Embryonic facial prominence (tissue), 1 donor: ENCODE data around the gene LGI4.

ENCODE experiments used
- DNase-seq: peaks from one replicate; pipeline ENCODE4 v3.0.0-alpha.2; 2016; ENCODE audit errors: extremely low spot score

Gene LGI4

DNA sequence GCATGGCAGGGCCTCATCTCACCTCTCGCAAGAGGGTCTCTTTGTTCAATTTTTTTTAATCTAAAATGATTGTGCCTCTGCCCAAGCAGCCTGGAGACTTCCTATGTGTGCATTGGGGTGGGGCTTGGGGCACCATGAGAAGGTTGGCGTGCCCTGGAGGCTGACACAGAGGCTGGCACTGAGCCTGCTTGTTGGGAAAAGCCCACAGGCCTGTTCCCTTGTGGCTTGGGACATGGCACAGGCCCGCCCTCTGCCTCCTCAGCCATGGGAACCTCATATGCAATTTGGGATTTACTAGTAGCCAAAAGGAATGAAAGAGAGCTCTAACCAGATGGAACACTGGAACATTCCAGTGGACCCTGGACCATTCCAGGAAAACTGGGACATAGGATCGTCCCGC lies 11.3 kb downstream of the LGI4 start:
- no peak for DNase-seq

GRCh38 chr19:35122687-35123551 lies 11.9 kb downstream of the LGI4 start:
- no peak for DNase-seq

DNA sequence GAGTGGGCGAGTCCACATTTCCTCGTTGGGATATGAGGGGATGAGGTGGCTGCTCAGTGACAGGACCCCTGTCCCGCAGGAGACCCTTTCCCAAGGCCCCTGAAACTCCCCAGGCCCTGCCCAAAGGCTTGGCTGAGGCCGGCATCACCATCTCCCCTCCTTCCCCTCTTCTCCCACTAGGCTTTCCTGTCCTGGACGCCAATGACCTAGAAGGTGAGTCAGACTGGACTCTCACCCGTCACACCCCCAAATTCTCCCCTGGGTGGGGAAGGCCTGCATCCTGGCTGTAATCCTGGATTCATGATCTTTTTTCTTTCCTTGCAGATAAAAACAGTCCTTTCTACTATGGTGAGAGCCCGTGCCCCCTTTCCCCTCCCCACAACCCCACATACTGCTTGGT lies 14.0 kb downstream of the LGI4 start:
- DNase-seq: no peak

- DNase-seq: no peak
These were observed 14.4 kb downstream of the LGI4 start for GRCh38 chr19:35120492-35120891.

DNA sequence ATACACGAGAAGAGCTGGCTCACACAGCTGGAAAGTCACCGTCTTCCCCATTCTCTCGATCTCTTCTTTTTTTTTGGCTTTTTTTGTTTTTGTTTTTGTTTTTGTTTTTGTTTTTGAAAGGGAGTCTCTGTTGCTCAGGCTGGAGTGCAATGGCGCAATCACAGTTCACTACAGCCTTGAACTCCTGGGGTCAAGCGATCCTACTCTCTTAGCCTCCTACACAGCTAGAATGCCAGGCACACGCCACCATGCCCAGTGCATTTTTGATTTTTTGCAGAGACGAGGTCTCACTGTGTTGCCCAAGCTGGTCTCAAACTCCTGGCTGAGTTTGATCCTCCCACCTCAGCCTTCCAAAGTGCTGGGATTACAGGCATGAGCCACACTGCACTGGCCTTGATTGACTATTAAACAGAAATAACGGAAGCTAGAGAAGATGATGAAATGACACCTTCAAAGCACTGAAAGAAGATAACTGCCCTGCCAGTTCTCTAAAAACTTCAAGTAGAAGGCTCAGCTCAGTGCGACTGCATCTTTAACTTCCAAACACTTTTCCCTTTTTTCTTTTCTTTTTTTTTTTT lies 15.2 kb downstream of the LGI4 start:
- DNase-seq: no peak

GRCh38 chr19:35119091-35119490 lies 15.8 kb downstream of the LGI4 start:
- DNase-seq: no peak

- DNase-seq: no peak
These were observed 16.4 kb downstream of the LGI4 start for GRCh38 chr19:35118268-35119020.

DNA sequence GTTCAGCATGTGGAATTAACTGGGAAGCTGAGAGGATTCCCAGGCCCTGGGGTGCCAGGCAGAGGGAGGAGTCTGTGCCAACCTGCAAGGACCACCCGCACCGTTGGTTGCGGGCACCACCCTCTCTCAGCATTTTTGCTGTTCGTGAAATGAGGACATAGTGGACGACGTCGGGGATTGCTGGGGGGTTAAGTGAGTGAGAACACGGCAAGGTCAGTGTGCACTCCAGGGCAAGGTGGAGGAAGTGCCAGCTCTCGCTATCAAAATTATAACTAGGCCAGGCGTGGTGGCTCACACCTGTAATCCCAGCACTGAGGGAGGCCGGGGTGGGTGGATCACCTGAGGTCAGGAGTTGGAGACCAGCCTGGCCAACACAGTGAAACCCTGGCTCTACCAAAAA lies 17.1 kb downstream of the LGI4 start:
- DNase-seq: no peak

DNA sequence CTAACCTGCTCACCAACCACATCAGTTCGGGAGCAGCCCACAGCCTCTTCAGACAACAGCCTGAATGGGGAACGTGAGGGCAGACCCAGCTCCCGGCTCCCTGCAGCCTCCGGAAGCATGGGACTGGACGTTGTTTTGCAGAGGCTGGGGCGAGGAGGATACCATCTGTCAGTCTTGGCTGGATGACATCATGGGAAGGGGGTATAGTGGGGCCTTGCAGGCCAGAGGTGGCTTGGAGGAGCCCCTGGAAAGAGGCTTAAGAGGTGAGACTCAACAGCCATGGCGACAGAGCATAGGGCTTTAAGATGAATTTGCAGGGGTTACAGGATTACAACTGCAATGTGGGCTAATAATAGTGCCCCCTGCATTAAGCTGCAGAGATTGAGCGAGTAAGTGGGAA lies 17.7 kb downstream of the LGI4 start:
- no peak for DNase-seq

DNA sequence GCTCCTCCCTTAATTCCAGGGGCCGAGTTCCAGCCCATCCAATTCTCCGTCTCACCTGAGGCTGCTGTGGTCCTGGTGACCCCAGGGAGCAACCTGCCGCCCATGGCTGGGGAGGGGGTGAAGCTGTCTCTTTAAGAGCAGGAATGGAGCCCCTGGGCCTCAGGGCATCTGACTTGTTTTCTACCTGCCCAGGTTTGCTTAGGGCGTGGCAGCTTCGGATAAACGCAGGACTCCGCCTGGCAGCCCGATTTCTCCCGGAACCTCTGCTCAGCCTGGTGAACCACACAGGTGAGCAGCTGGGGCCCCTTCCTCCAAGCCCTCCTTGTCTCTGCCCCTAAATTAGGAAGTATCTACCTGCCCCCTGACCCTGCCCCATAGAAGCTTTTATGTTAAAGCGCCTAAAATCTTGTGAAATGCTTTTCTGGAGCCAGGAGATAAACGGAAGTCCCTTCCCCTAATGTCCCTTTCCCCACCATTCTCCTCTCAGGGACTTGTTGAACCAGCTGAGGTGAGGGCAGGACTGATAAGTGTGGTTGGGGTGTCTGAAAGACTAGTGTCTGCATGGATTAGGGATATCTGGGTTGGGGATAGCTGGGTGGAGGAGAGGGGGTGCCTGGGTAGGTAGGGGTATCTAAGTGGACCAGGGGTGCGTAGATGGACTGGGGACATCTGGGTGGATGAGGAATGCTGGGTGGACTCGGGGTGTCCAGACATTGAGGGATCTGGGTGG lies 18.6 kb downstream of the LGI4 start:
- DNase-seq: no peak

DNA sequence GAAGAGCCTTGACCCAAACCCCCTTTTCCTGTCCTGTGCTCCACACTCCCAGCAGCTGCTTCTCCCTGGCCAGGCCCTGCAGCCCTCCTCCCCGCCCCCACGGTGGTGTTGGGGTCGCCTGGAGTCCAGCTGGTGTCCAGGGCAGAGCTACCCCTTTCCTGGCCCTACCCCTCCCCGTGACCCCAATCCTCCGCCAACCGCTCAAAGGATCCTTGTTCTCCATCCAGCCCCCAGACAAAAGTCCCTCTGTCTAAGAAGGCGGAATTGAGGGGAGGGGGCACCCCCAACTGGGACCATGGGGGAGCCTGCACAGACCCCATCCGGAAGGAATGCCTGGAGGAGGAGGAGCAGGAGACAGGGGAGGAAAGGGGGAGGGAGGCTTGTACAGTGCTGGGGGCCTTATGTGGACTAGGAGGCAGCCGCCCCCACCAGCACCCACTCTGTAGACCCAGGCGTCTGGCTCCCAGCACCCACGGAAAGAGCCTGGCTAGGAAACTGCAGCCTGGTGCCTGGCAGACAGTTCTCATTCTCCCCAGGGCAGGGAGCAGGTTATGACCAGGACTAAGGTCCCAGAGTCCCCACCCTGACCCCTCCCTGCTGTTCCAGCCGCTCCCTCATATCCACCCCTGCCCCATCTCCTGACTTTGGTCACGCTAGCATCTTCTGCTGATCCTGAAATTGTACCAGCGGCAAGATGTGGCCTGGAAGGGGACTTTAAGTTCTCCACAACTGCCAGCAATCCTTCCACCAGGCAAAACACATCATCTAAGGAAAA lies 19.5 kb downstream of the LGI4 start, which contains the start of gene FXYD3:
TSS of gene FXYD3 (plus strand) at position 647 of the 775 bp plus-strand sequence. CDS start 3,554 bp downstream, outside the sequence.
- no peak for DNase-seq

- DNase-seq: peak; percentile 69
These were observed 20.3 kb downstream of the LGI4 start for GRCh38 chr19:35114353-35115176.

- no peak for DNase-seq
These were observed 21.7 kb downstream of the LGI4 start for GRCh38 chr19:35112995-35113688.

- no peak for DNase-seq
These were observed 23.9 kb downstream of the LGI4 start for GRCh38 chr19:35110974-35111373.

- no peak for DNase-seq
These were observed 25.3 kb downstream of the LGI4 start for GRCh38 chr19:35109395-35110112.

GRCh38 chr19:35108730-35109129 lies 26.1 kb downstream of the LGI4 start:
- no peak for DNase-seq

DNA sequence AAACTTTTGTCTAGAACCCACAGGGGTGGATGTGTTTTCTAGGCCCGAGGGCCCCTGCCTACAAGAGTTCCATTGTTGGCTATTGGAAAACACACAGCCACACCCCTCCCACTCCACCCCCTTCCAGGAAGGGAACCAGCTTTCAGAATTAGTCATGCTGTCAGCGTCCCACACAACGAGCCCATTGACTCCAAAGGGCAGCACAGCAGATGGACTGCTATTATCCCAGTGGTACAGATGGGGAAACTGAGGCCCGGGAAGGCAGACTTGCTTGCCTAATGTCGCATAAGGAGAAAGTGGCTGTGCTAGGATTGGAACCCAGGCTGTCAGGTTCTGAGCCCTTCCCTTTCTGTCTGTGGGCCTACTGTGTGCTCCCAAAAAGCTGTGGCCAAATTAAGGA lies 27.3 kb downstream of the LGI4 start:
- DNase-seq: no peak

DNA sequence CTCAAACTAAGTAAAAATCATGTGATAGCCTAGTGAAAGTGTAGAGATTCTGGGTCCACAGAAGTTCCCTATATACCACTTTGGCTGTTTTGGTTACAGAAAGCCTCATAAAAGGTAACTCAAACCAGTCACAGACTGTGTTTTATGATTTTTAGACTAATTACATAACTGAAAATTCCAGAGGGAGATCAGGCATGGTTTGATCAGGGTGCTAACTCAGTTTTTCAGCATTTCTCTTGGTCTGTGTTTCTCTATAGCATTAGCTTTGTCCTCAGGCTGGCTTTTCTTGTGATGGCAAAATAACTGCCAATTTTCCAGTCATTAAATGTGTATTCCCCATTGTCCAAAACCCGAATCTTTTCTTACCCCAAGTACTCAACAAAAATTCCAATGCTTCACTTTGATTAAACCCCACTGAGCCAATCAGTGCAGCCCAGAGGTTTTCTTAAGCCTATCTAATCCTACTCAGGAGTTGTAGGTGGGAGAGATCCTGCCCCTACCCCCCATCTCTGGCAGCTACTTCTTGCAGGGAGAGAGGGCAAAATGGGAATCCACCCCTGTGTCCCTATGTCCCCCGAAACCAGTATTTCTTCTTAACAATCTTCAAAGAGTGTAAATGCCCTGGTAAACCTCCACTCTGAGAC lies 27.8 kb downstream of the LGI4 start:
- no peak for DNase-seq

DNA sequence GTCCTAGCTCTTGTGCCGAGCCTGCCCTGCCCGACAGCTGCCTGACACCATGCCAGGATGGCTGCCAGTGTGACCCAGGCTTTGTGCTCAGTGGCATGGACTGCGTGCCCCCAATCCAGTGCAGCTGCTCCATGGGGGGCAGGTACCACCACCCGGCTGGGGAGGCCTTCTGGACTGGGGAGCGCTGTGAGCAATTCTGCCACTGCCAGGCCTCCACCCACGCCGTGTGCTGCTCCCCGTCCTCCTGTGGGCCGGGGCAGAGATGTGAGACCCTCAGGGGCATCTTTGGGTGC lies 28.6 kb downstream of the LGI4 start:
- DNase-seq: no peak
